SK-N-SH treated with all-trans-retinoic acid at 6 μM for 48 hours (cell line): ENCODE results near the gene SLC35D2.

Experiments
- ATAC-seq: fragments of 200-7000 bp; cut with Tn5 transposase; 3 replicates; pipeline ENCODE4 v1.9.1; 2020; ENCODE audit warnings: mild to moderate bottlenecking, moderate library complexity
- ARNTL ChIP-seq: fragments of 450-650 bp; formaldehyde crosslinking; IDR thresholded peaks from 2 replicates; pipeline ENCODE4 v1.5.0; 2020; ENCODE audit warnings: low read depth, mild to moderate bottlenecking, moderate library complexity, borderline replicate concordance
- BACH2 ChIP-seq: fragments of 250-450 bp; sonication (Bioruptor Pico); IDR thresholded peaks from 2 replicates; pipeline ENCODE4 v1.9.0; 2021; ENCODE audit warnings: mild to moderate bottlenecking, borderline replicate concordance
- CSDC2 ChIP-seq: fragments of 250-450 bp; sonication (Bioruptor Pico); IDR thresholded peaks from 2 replicates; pipeline ENCODE4 v1.5.0; 2020; ENCODE audit warnings: mild to moderate bottlenecking, moderate library complexity
- GLIS3 ChIP-seq: fragments of 250-450 bp; sonication (Bioruptor Pico); IDR thresholded peaks from 2 replicates; pipeline ENCODE4 v1.5.0; 2020; ENCODE audit warnings: mild to moderate bottlenecking, moderate library complexity
- ISL1 ChIP-seq: fragments of 250-450 bp; sonication (Bioruptor Pico); IDR thresholded peaks from 2 replicates; pipeline ENCODE4 v2.1.2; 2022; ENCODE audit warnings: mild to moderate bottlenecking, moderate library complexity
- OSR1 ChIP-seq: fragments of 250-450 bp; sonication (Bioruptor Pico); IDR thresholded peaks from 2 replicates; pipeline ENCODE4 v1.8.0; 2022; ENCODE audit warnings: moderate library complexity, mild to moderate bottlenecking, inconsistent platforms
- PPARA ChIP-seq: fragments of 250-450 bp; sonication (Bioruptor Pico); IDR thresholded peaks from 2 replicates; pipeline ENCODE4 v1.5.0; 2020; ENCODE audit warnings: mild to moderate bottlenecking, borderline replicate concordance
- RARB ChIP-seq: fragments of 250-450 bp; sonication (Bioruptor Pico); IDR thresholded peaks from 2 replicates; pipeline ENCODE4 v1.8.0; 2021; ENCODE audit warnings: mild to moderate bottlenecking, moderate library complexity
- SNAI2 ChIP-seq: fragments of 250-450 bp; sonication (Bioruptor Pico); IDR thresholded peaks from 2 replicates; pipeline ENCODE4 v1.5.0; 2020; ENCODE audit warnings: mild to moderate bottlenecking, moderate library complexity
- TCF4 ChIP-seq: fragments of 250-450 bp; sonication (Bioruptor Pico); IDR thresholded peaks from 2 replicates; pipeline ENCODE4 v1.8.0; 2021; ENCODE audit warnings: mild to moderate bottlenecking, moderate library complexity, borderline replicate concordance
- TOX ChIP-seq: fragments of 250-450 bp; sonication (Bioruptor Pico); IDR thresholded peaks from 2 replicates; pipeline ENCODE4 v1.8.0; 2021; ENCODE audit warnings: mild to moderate bottlenecking, moderate library complexity, borderline replicate concordance
- ZC3H10 ChIP-seq: fragments of 250-450 bp; sonication (Bioruptor Pico); IDR thresholded peaks from 2 replicates; pipeline ENCODE4 v1.5.1; 2021; ENCODE audit warnings: mild to moderate bottlenecking, moderate library complexity
- ZFP3 ChIP-seq: fragments of 250-450 bp; sonication (Bioruptor Pico); IDR thresholded peaks from 2 replicates; pipeline ENCODE4 v1.5.0; 2020; ENCODE audit warnings: mild to moderate bottlenecking, moderate library complexity
- ZFP30 ChIP-seq: fragments of 450-650 bp; formaldehyde crosslinking; IDR thresholded peaks from 2 replicates; pipeline ENCODE4 v1.5.0; 2022; ENCODE audit warnings: mild to moderate bottlenecking, moderate library complexity
- ZNF565 ChIP-seq: fragments of 450-650 bp; formaldehyde crosslinking; conservative IDR thresholded peaks from 2 replicates; pipeline ENCODE4 v1.5.0; 2020; ENCODE audit warnings: low read depth, mild to moderate bottlenecking, moderate library complexity
- ZNF70 ChIP-seq: fragments of 450-650 bp; formaldehyde crosslinking; IDR thresholded peaks from 2 replicates; pipeline ENCODE4 v1.5.0; 2020; ENCODE audit warnings: mild to moderate bottlenecking, moderate library complexity
- ZNF8 ChIP-seq: fragments of 450-650 bp; formaldehyde crosslinking; IDR thresholded peaks from 2 replicates; pipeline ENCODE4 v1.5.0; 2020; ENCODE audit warnings: mild to moderate bottlenecking, moderate library complexity
- TF ChIP-seq, protein P1 (sequence below): fragments of 250-450 bp; sonication (Bioruptor Pico); IDR thresholded peaks from 2 replicates; pipeline ENCODE4 v1.8.0; 2021; ENCODE audit warnings: low read depth, mild to moderate bottlenecking, moderate library complexity, borderline replicate concordance
- TF ChIP-seq, protein P2 (sequence below): fragments of 250-450 bp; sonication (Bioruptor Pico); IDR thresholded peaks from 2 replicates; pipeline ENCODE4 v1.8.0; 2020; ENCODE audit warnings: mild to moderate bottlenecking, moderate library complexity, borderline replicate concordance
- TF ChIP-seq, protein P3 (sequence below): fragments of 250-450 bp; sonication (Bioruptor Pico); IDR thresholded peaks from 2 replicates; pipeline ENCODE4 v1.5.1; 2021; ENCODE audit warnings: mild to moderate bottlenecking, moderate library complexity
- TF ChIP-seq, protein P4 (sequence below): fragments of 250-450 bp; sonication (Bioruptor Pico); IDR thresholded peaks from 2 replicates; pipeline ENCODE4 v1.5.1; 2020; ENCODE audit warnings: low read depth, mild to moderate bottlenecking, moderate library complexity
- TF ChIP-seq, protein P5 (sequence below): fragments of 250-450 bp; sonication (Bioruptor Pico); IDR thresholded peaks from 2 replicates; pipeline ENCODE4 v1.5.0; 2020; ENCODE audit warnings: mild to moderate bottlenecking, moderate library complexity

The SLC35D2 gene

DNA sequence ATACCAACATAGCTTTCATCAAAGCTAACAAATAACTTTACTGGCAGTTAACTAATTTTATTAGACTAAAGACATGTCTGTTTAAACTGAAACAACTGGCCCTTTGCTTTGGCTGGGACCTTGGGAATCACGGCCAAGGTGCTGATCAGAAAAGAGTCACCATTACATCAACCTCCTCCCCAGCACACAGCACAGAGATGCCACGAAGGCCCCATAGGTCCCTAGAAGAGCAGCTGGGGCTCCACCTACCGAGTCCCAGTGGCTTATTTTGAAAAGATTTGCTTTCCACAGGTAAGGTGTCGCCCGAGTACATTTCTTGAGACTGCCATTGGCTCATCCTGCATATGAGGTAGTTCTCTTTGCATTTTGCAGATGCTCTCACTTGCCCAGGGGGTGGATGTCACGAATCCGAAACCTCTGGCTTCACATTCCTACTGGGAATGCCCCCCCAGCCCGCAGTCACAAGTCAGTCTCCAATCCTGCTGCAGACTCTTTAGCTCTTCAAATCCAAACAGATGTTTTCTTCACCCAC, 62.7 kb downstream of the SLC35D2 start:
- no peak for ATAC-seq
- TF ChIP-seq ZNF70 (no peak), SNAI2 (CRISPR knock-in tag) (no peak), TOX (no peak), GLIS3 (no peak), CSDC2 (CRISPR knock-in tag) (no peak), ZNF565 (no peak), ISL1 (no peak), ZC3H10 (CRISPR knock-in tag) (no peak)
- TF ChIP-seq, protein P1, sequence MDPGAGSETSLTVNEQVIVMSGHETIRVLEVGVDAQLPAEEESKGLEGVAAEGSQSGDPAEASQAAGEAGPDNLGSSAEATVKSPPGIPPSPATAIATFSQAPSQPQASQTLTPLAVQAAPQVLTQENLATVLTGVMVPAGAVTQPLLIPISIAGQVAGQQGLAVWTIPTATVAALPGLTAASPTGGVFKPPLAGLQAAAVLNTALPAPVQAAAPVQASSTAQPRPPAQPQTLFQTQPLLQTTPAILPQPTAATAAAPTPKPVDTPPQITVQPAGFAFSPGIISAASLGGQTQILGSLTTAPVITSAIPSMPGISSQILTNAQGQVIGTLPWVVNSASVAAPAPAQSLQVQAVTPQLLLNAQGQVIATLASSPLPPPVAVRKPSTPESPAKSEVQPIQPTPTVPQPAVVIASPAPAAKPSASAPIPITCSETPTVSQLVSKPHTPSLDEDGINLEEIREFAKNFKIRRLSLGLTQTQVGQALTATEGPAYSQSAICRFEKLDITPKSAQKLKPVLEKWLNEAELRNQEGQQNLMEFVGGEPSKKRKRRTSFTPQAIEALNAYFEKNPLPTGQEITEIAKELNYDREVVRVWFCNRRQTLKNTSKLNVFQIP (CRISPR knock-in tag) = no peak

DNA sequence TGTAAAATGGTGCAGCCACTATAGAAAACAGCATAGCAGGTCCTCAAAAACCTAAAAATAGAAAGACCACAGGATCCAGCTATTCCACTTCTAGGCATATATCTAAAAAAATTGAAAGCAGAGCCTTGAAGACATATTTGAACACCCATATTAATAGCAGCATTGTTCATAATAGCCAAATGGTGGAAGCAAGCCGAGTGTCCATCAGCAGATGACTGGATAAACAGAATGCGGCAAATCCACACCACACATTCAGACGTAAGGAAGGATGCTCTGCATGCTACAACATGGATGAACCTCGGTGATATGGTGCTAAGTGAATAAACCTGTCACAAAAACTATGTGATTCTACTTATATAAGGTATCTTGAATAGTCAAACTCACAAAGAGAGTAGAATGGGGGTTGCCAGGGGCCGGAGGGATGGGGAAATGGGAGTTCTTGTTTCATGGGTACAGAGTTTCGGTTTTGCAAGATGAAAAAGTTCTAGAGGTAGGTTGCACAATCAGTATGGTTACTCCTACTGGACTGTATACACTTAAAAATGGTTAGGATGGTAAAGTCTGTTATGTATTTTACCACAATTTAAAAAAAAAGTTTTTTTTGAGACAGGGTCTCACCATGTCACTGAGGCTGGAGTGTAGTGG, 64.5 kb downstream of the SLC35D2 start:
- no peak for TF ChIP-seq SNAI2 (CRISPR knock-in tag)
- no peak for TF ChIP-seq TCF4 (CRISPR knock-in tag)
- TF ChIP-seq BACH2 (CRISPR knock-in tag) = no peak
- TF ChIP-seq, protein P2, sequence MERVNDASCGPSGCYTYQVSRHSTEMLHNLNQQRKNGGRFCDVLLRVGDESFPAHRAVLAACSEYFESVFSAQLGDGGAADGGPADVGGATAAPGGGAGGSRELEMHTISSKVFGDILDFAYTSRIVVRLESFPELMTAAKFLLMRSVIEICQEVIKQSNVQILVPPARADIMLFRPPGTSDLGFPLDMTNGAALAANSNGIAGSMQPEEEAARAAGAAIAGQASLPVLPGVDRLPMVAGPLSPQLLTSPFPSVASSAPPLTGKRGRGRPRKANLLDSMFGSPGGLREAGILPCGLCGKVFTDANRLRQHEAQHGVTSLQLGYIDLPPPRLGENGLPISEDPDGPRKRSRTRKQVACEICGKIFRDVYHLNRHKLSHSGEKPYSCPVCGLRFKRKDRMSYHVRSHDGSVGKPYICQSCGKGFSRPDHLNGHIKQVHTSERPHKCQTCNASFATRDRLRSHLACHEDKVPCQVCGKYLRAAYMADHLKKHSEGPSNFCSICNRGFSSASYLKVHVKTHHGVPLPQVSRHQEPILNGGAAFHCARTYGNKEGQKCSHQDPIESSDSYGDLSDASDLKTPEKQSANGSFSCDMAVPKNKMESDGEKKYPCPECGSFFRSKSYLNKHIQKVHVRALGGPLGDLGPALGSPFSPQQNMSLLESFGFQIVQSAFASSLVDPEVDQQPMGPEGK (CRISPR knock-in tag) = no peak
- TF ChIP-seq, protein P3, sequence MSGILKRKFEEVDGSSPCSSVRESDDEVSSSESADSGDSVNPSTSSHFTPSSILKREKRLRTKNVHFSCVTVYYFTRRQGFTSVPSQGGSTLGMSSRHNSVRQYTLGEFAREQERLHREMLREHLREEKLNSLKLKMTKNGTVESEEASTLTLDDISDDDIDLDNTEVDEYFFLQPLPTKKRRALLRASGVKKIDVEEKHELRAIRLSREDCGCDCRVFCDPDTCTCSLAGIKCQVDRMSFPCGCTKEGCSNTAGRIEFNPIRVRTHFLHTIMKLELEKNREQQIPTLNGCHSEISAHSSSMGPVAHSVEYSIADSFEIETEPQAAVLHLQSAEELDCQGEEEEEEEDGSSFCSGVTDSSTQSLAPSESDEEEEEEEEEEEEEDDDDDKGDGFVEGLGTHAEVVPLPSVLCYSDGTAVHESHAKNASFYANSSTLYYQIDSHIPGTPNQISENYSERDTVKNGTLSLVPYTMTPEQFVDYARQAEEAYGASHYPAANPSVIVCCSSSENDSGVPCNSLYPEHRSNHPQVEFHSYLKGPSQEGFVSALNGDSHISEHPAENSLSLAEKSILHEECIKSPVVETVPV (CRISPR knock-in tag) = no peak
- no peak for TF ChIP-seq ARNTL
- no peak for TF ChIP-seq ZC3H10 (CRISPR knock-in tag)
- TF ChIP-seq, protein P1 (CRISPR knock-in tag) = no peak
- no peak for TF ChIP-seq OSR1 (CRISPR knock-in tag)
- no peak for TF ChIP-seq ZFP3 (CRISPR knock-in tag)
- no peak for TF ChIP-seq CSDC2 (CRISPR knock-in tag)
- no peak for TF ChIP-seq ZNF70
- no peak for TF ChIP-seq ZFP30 (CRISPR knock-in tag)
- TF ChIP-seq, protein P4, sequence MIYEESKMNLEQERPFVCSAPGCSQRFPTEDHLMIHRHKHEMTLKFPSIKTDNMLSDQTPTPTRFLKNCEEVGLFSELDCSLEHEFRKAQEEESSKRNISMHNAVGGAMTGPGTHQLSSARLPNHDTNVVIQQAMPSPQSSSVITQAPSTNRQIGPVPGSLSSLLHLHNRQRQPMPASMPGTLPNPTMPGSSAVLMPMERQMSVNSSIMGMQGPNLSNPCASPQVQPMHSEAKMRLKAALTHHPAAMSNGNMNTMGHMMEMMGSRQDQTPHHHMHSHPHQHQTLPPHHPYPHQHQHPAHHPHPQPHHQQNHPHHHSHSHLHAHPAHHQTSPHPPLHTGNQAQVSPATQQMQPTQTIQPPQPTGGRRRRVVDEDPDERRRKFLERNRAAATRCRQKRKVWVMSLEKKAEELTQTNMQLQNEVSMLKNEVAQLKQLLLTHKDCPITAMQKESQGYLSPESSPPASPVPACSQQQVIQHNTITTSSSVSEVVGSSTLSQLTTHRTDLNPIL (CRISPR knock-in tag) = no peak
- no peak for TF ChIP-seq ISL1
- TF ChIP-seq ZNF8 (CRISPR knock-in tag) = no peak
- no peak for TF ChIP-seq PPARA
- TF ChIP-seq, protein P5, sequence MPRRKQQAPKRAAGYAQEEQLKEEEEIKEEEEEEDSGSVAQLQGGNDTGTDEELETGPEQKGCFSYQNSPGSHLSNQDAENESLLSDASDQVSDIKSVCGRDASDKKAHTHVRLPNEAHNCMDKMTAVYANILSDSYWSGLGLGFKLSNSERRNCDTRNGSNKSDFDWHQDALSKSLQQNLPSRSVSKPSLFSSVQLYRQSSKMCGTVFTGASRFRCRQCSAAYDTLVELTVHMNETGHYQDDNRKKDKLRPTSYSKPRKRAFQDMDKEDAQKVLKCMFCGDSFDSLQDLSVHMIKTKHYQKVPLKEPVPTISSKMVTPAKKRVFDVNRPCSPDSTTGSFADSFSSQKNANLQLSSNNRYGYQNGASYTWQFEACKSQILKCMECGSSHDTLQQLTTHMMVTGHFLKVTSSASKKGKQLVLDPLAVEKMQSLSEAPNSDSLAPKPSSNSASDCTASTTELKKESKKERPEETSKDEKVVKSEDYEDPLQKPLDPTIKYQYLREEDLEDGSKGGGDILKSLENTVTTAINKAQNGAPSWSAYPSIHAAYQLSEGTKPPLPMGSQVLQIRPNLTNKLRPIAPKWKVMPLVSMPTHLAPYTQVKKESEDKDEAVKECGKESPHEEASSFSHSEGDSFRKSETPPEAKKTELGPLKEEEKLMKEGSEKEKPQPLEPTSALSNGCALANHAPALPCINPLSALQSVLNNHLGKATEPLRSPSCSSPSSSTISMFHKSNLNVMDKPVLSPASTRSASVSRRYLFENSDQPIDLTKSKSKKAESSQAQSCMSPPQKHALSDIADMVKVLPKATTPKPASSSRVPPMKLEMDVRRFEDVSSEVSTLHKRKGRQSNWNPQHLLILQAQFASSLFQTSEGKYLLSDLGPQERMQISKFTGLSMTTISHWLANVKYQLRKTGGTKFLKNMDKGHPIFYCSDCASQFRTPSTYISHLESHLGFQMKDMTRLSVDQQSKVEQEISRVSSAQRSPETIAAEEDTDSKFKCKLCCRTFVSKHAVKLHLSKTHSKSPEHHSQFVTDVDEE (CRISPR knock-in tag) = no peak
- TF ChIP-seq RARB (CRISPR knock-in tag) = no peak
- no peak for ATAC-seq
